HEK293T (cell line): Measurements from ENCODE around the gene NPAS3.

Experiments used
- CTCF ChIA-PET: fragments of 350-600 bp; formaldehyde crosslinking; extraction: SDS; loops from one replicate; lab custom pipeline; 2021; ENCODE audit warnings: antibody characterized with exemption, inconsistent platforms; lab: Yijun Ruan, JAX
- POLR2A ChIA-PET: fragments of 350-600 bp; formaldehyde crosslinking; extraction: SDS; loops from one replicate; lab custom pipeline; 2020; ENCODE audit warnings: antibody characterized with exemption, inconsistent platforms; lab: Yijun Ruan, JAX
- DNase-seq: peaks from one replicate; pipeline ENCODE4 v3.0.0; 2012; ENCODE audit warnings: mixed read lengths; ENCODE audit errors: extremely low spot score
- ARNT ChIP-seq: fragments of 450-650 bp; IDR thresholded peaks from 2 replicates; pipeline ENCODE4 v1.6.1; 2017; ENCODE audit warnings: mild to moderate bottlenecking
- BHLHE40 ChIP-seq: fragments of 450-650 bp; IDR thresholded peaks from 2 replicates; pipeline ENCODE4 v1.6.1; 2016; ENCODE audit warnings: mild to moderate bottlenecking, moderate library complexity, borderline replicate concordance
- CTBP1 ChIP-seq: fragments of 450-650 bp; IDR thresholded peaks from 2 replicates; pipeline ENCODE4 v1.6.1; 2016; ENCODE audit warnings: borderline replicate concordance
- ELF4 ChIP-seq: fragments of 450-650 bp; IDR thresholded peaks from 2 replicates; pipeline ENCODE4 v1.6.1; 2017; ENCODE audit warnings: antibody characterized with exemption
- FOXA1 ChIP-seq: fragments of 450-650 bp; IDR thresholded peaks from 2 replicates; pipeline ENCODE4 v1.6.1; 2016; ENCODE audit warnings: mild to moderate bottlenecking
- FOXK2 ChIP-seq: fragments of 450-650 bp; IDR thresholded peaks from 2 replicates; pipeline ENCODE4 v1.6.1; 2016; ENCODE audit warnings: mild to moderate bottlenecking
- FOXM1 ChIP-seq: fragments of 450-650 bp; IDR thresholded peaks from 2 replicates; pipeline ENCODE4 v1.6.1; 2017; ENCODE audit warnings: mild to moderate bottlenecking, borderline replicate concordance
- HDGF ChIP-seq: fragments of 450-650 bp; IDR thresholded peaks from 2 replicates; pipeline ENCODE4 v1.6.1; 2017; ENCODE audit warnings: antibody characterized with exemption, borderline replicate concordance
- L3MBTL2 ChIP-seq: fragments of 450-650 bp; conservative IDR thresholded peaks from 2 replicates; pipeline ENCODE4 v1.6.1; 2016; ENCODE audit warnings: mild to moderate bottlenecking
- LEF1 ChIP-seq: fragments of 450-650 bp; IDR thresholded peaks from 2 replicates; pipeline ENCODE4 v1.6.1; 2017; ENCODE audit warnings: mild to moderate bottlenecking, borderline replicate concordance
- NFRKB ChIP-seq: fragments of 450-650 bp; IDR thresholded peaks from 2 replicates; pipeline ENCODE4 v1.6.1; 2016; ENCODE audit warnings: mild to moderate bottlenecking, moderate library complexity
- PKNOX1 ChIP-seq: fragments of 450-650 bp; IDR thresholded peaks from 2 replicates; pipeline ENCODE4 v1.6.1; 2016
- SP1 ChIP-seq: fragments of 450-650 bp; IDR thresholded peaks from 2 replicates; pipeline ENCODE4 v1.6.1; 2017
- SUZ12 ChIP-seq: fragments of 450-650 bp; IDR thresholded peaks from 2 replicates; pipeline ENCODE4 v1.6.1; 2016; ENCODE audit warnings: mild to moderate bottlenecking
- TARDBP ChIP-seq: fragments of 450-650 bp; IDR thresholded peaks from 2 replicates; pipeline ENCODE4 v1.6.1; 2016
- ZNF384 ChIP-seq: fragments of 450-650 bp; IDR thresholded peaks from 2 replicates; pipeline ENCODE4 v1.6.1; 2016

NPAS3 gene

GRCh38 chr14:33814010-33814409 is 875.3 kb downstream of the NPAS3 start:
- POLR2A ChIA-PET: no interaction called here
- TF ChIP-seq ELF4: no peak
- TF ChIP-seq HDGF: no peak
- no peak for TF ChIP-seq CTBP1
- no peak for TF ChIP-seq LEF1
- no peak for TF ChIP-seq BHLHE40
- TF ChIP-seq FOXK2: no peak
- TF ChIP-seq ZNF384: no peak
- TF ChIP-seq ARNT: no peak
- TF ChIP-seq FOXA1: no peak
- no peak for TF ChIP-seq SUZ12
- TF ChIP-seq PKNOX1: no peak
- TF ChIP-seq FOXM1: no peak
- TF ChIP-seq NFRKB: no peak
- TF ChIP-seq SP1: no peak
- no peak for TF ChIP-seq L3MBTL2
- TF ChIP-seq TARDBP: no peak
- CTCF ChIA-PET: no interaction called here
- no peak for DNase-seq

- TF ChIP-seq SP1 (no peak), HDGF (no peak), LEF1 (no peak), FOXA1 (no peak), BHLHE40 (no peak), PKNOX1 (no peak), L3MBTL2 (no peak), ARNT (no peak), SUZ12 (no peak), NFRKB (no peak), FOXK2 (no peak), ELF4 (no peak), TARDBP (no peak), ZNF384 (no peak), FOXM1 (no peak), CTBP1 (no peak)
- ChIA-PET POLR2A (no interaction called here), CTCF (interaction anchor here (0.9 to 1.1 kb wide), 2 partner anchors 15 to 265 kb away, joined by 3 read pairs; no protein-coding TSS in a partner anchor)
- no peak for DNase-seq
Measured at GRCh38 chr14:33833706-33834465, 895.2 kb downstream of the NPAS3 start.

GRCh38 chr14:33834466-33835260 is 896.0 kb downstream of the NPAS3 start:
- CTCF ChIA-PET: interaction anchor here (0.6 to 1.1 kb wide), 2 partner anchors 14 to 394 kb away, joined by 3 read pairs; no protein-coding TSS in a partner anchor
- POLR2A ChIA-PET: no interaction called here
- TF ChIP-seq LEF1 (no peak), BHLHE40 (no peak), CTBP1 (no peak), ZNF384 (no peak), PKNOX1 (no peak), FOXK2 (no peak), NFRKB (no peak), SUZ12 (no peak)
- DNase-seq: no peak

- no peak for DNase-seq
- ChIA-PET CTCF (no interaction called here), POLR2A (no interaction called here)
- no peak for TF ChIP-seq ELF4
- TF ChIP-seq FOXA1: no peak
- no peak for TF ChIP-seq TARDBP
- TF ChIP-seq ZNF384: no peak
- TF ChIP-seq FOXM1: no peak
Measured at GRCh38 chr14:33835261-33835655, 896.6 kb downstream of the NPAS3 start.

- TF ChIP-seq FOXM1: no peak
- TF ChIP-seq SUZ12: no peak
- TF ChIP-seq LEF1: no peak
- no peak for TF ChIP-seq FOXA1
- ChIA-PET CTCF (no interaction called here), POLR2A (no interaction called here)
- DNase-seq: no peak
Measured at GRCh38 chr14:33835677-33836076, 897.0 kb downstream of the NPAS3 start.

GRCh38 chr14:33836203-33836899 is 897.7 kb downstream of the NPAS3 start:
- ChIA-PET POLR2A (no interaction called here), CTCF (interaction anchor here (2.5 kb wide), 1 partner anchor 262 kb away, joined by 14 read pairs; no protein-coding TSS in a partner anchor)
- TF ChIP-seq LEF1: no peak
- TF ChIP-seq BHLHE40: no peak
- no peak for TF ChIP-seq ARNT
- TF ChIP-seq TARDBP: no peak
- TF ChIP-seq FOXA1: no peak
- TF ChIP-seq ZNF384: no peak
- TF ChIP-seq NFRKB: no peak
- TF ChIP-seq CTBP1: no peak
- no peak for TF ChIP-seq SP1
- no peak for TF ChIP-seq HDGF
- TF ChIP-seq ELF4: no peak
- no peak for TF ChIP-seq SUZ12
- no peak for TF ChIP-seq FOXM1
- TF ChIP-seq PKNOX1: no peak
- no peak for TF ChIP-seq FOXK2
- TF ChIP-seq L3MBTL2: no peak
- no peak for DNase-seq
